Heart left ventricle (tissue), 16 donors: ENCODE data around the gene MCTP2. TPM values are rescaled to one million over a fixed set of nuclear protein-coding genes. Genes with fewer than 3 reads are reported as not detected.

Experiments used
- ATAC-seq, 4 donors: fragments of 200-7000 bp; cut with Tn5 transposase; one replicate each; pipeline ENCODE4 v1.9.1; 2020 to 2022; ENCODE audit warnings: moderate library complexity in 4 of 4, mild to moderate bottlenecking in 3 of 4, moderate number of reproducible peaks in 1 of 4
- DNase-seq, 5 donors: peaks; one replicate each; pipeline ENCODE4 v3.0.0-alpha.2; 2020
- H3K27ac ChIP-seq, 12 donors: fragments of 200-600 bp; sonication (generic) in 4 of 12; one replicate each; pipeline versions ENCODE4 v1.5.0 to v1.8.0; 2016 to 2022; ENCODE audit warnings: mild to moderate bottlenecking in 2 of 12
- H3K27me3 ChIP-seq, 9 donors: fragments of 200-600 bp; sonication (generic) in 2 of 9; one replicate each; pipeline versions ENCODE4 v1.5.1 to v1.8.0; 2016 to 2022; ENCODE audit warnings: mild to moderate bottlenecking in 3 of 9
- H3K36me3 ChIP-seq, 9 donors: fragments of 200-600 bp; sonication (generic) in 2 of 9; one replicate each; pipeline versions ENCODE4 v1.5.0 to v1.8.0; 2018 to 2022; ENCODE audit warnings: mild to moderate bottlenecking in 2 of 9
- H3K4me1 ChIP-seq, 12 donors: fragments of 200-600 bp; sonication (generic) in 4 of 12; one replicate each; pipeline versions ENCODE4 v1.5.0 to v1.8.0; 2016 to 2022; ENCODE audit warnings: mild to moderate bottlenecking in 3 of 12
- H3K4me3 ChIP-seq, 12 donors: fragments of 200-600 bp; sonication (generic) in 4 of 12; one replicate each; pipeline versions ENCODE4 v1.5.0 to v1.8.0; 2017 to 2022; ENCODE audit warnings: mild to moderate bottlenecking in 9 of 12, moderate library complexity in 4 of 12
- H3K9me3 ChIP-seq, 12 donors: fragments of 200-600 bp; sonication (generic) in 4 of 12; one replicate each; pipeline versions ENCODE4 v1.5.0 to v1.8.0; 2016 to 2022; ENCODE audit warnings: mild to moderate bottlenecking in 1 of 12
- CTCF ChIP-seq, 12 donors: fragments of 200-600 bp; sonication (generic) in 4 of 12; IDR thresholded peaks; one replicate each; pipeline versions ENCODE4 v1.5.0 to v1.8.0; 2018 to 2022; ENCODE audit warnings: antibody characterized with exemption in 12 of 12, mild to moderate bottlenecking in 5 of 12
- POLR2A ChIP-seq, 2 donors: fragments of 450-650 bp; IDR thresholded peaks; one replicate each; pipeline ENCODE4 v1.6.1; 2017; ENCODE audit warnings: antibody characterized with exemption in 2 of 2, mild to moderate bottlenecking in 2 of 2, moderate library complexity in 2 of 2
- WGBS, 4 donors: extraction: QIAGEN DNeasy Blood & Tissue Kit in 2 of 4; methylation state at CpG; one replicate each; pipeline versions ENCODE4 v1.1.5 to v1.1.7; 2013 to 2018; 5-methylcytosine and 5-hydroxymethylcytosine counted together
- intact Hi-C, 10 donors: fragments of 100-400 bp; cut with DNase I; formaldehyde crosslinking; loops; one replicate each; pipeline versions ENCODE4 v1.11.1 to v1.14.2; 2022
- polyA plus RNA-seq, 2 donors: library from polyadenylated mRNA; stranded (reverse); fragments of 200-250 nt; gene quantifications; one replicate each; pipeline ENCODE4 v1.2.3, GENCODE V29; 2013
- total RNA-seq, 9 donors: library from RNA; depleted of rRNA in 2 of 9; stranded (reverse); fragments of >200 nt in 2 of 9; fragmentation: NEBNext Ultra II Directional in 3 of 9; extraction: Animal tissue kit (Norgen Biotek cat#: 25700) in 3 of 9; gene quantifications; one replicate each; pipeline versions ENCODE4 v1.1.0 to v1.2.4, GENCODE V29; 2016 to 2023
- donor health status: ischemic (EF 13 %, LVEDD 7.1; RV severe dilation, severe dysfunction).
- donor health status: healthy with polysubstance abuse.
- donor health status: DM: no; HTN: yes; CAD: no.
- donor health status: DM: no; HTN: no; CAD: no.
- donor health status: ischemic (EF 25% LVEDD 6.9; RV normal size, moderate dysfunction).
- donor health status: ischemic (EF 25% LVEDD 5.7; RV mildly dilated, moderate dysfunction).
- donor health status: healthy.
- donor health status: DM: yes; HTN: yes; CAD: no.
- donor health status: ischemic (EF 35%, LVEDD 5.7; RV mildly dilated, moderate dysfunction).
- donor health status: nonischemic (EF 11% LVEDD 7.7; RV severe dilation, severe dysfunction).
- donor health status: DM: yes; HTN: yes; CAD: no.
- donor health status: PGD.
- donor health status: ischemic (EF 29% LVEDD 5.4; RV normal size, mild dysfunction).
- donor health status: nonischemic (EF 23%, LVEDD 6.1; RV moderate dilation, normal function).

Gene MCTP2
- total and polyA plus RNA-seq, 11 donors: 0.35 to 12.1 (median 2.0) TPM

GRCh38 chr15:94366781-94367180 is 135.4 kb downstream of the MCTP2 start:
- DNase-seq: no peak
- Histone ChIP-seq H3K36me3 (peaks cover 0 to 6% (median 0%) of the 10 kb centered on the region in 9 donors), H3K4me1 (peaks cover 0 to 15% (median 0%) of the 10 kb centered on the region in 12 donors), H3K27ac (no peak overlapping the region), H3K9me3 (no peaks in the 10 kb centered on the region), H3K4me3 (no peak overlapping the region), H3K27me3 (peaks cover 0 to 33% (median 0%) of the 10 kb centered on the region in 9 donors)
- WGBS, 4 donors: 64 to 71% (median 68%) methylated on average over 4 of the region's 4 CpGs
- TF ChIP-seq POLR2A (IDR thresholded peaks at IDR 0.05): no peak
- intact Hi-C loops: no loop called here
- no peak for ATAC-seq

GRCh38 chr15:94367726-94368535 is 136.6 kb downstream of the MCTP2 start:
- Histone ChIP-seq H3K4me3 (no peak overlapping the region), H3K27me3 (peaks cover 0 to 33% (median 0%) of the 10 kb centered on the region in 9 donors), H3K4me1 (peaks cover 0 to 15% (median 0%) of the 10 kb centered on the region in 12 donors), H3K9me3 (no peaks in the 10 kb centered on the region), H3K27ac (no peak overlapping the region), H3K36me3 (peaks cover 0 to 6% (median 0%) of the 10 kb centered on the region in 9 donors)
- ATAC-seq: no peak
- no peak for TF ChIP-seq POLR2A (IDR thresholded peaks at IDR 0.05)
- TF ChIP-seq CTCF (IDR thresholded peaks at IDR 0.05): no peak
- WGBS, 4 donors: 42 to 51% (median 48%) methylated on average over 6 of the region's 6 CpGs
- no peak for DNase-seq
- intact Hi-C loops: no loop called here

GRCh38 chr15:94370206-94370935 is 139.0 kb downstream of the MCTP2 start:
- intact Hi-C loops: loop anchor here in 1 of 10 donors (10.0 kb wide), 1 partner anchor 214 kb away; no protein-coding TSS in a partner anchor
- Histone ChIP-seq H3K36me3 (peaks cover 0 to 6% (median 0%) of the 10 kb centered on the region in 9 donors), H3K27ac (peak overlapping the region in 1 of 12 donors; percentile 58), H3K27me3 (peaks cover 0 to 33% (median 0%) of the 10 kb centered on the region in 9 donors), H3K4me3 (no peak overlapping the region), H3K4me1 (peaks cover 0 to 15% (median 0%) of the 10 kb centered on the region in 12 donors), H3K9me3 (no peaks in the 10 kb centered on the region)
- ATAC-seq: no peak
- WGBS, 4 donors: 83 to 92% (median 92%) methylated on average over 10 of the region's 10 CpGs
- no peak for DNase-seq
- TF ChIP-seq CTCF (IDR thresholded peaks at IDR 0.05) (no peak), POLR2A (IDR thresholded peaks at IDR 0.05) (no peak)

GRCh38 chr15:94370936-94371285 is 139.6 kb downstream of the MCTP2 start:
- peaks cover 0 to 15% (median 0%) of the 10 kb centered on the region in 12 donors for H3K4me1 ChIP-seq
- H3K36me3 ChIP-seq: peaks cover 0 to 6% (median 0%) of the 10 kb centered on the region in 9 donors
- H3K27ac ChIP-seq: peak overlapping the region in 1 of 12 donors; percentile 58

More at GRCh38 chr15:94370936-94371285, 139.6 kb downstream of the MCTP2 start:
- TF ChIP-seq CTCF (IDR thresholded peaks at IDR 0.05) (no peak), POLR2A (IDR thresholded peaks at IDR 0.05) (no peak)
- ATAC-seq (no peak), DNase-seq (no peak)
- 68 to 94% (median 87%) methylated on average over 2 of the region's 2 CpGs for WGBS, 4 donors
- no peaks in the 10 kb centered on the region for H3K9me3 ChIP-seq
- intact Hi-C loops: loop anchor here in 1 of 10 donors (10.0 kb wide), 1 partner anchor 214 kb away; no protein-coding TSS in a partner anchor
- H3K4me3 ChIP-seq: no peak overlapping the region
- peaks cover 0 to 31% (median 0%) of the 10 kb centered on the region in 9 donors for H3K27me3 ChIP-seq
